HG03045 (cell line): Measurements from ENCODE around the gene S100A5.
"Not testable (repeated sequence)": the region's sequence is repeated elsewhere in the genome, so short reads cannot be mapped to it uniquely, and the experiment has no call there.

Experiments used
- ATAC-seq: cut with Tn5 transposase; IDR thresholded peaks from one replicate; pipeline ENCODE4 v1.9.1; 2021; ENCODE audit warnings: mild to moderate bottlenecking, moderate library complexity; ENCODE audit not compliant: unreplicated experiment

S100A5 gene

DNA sequence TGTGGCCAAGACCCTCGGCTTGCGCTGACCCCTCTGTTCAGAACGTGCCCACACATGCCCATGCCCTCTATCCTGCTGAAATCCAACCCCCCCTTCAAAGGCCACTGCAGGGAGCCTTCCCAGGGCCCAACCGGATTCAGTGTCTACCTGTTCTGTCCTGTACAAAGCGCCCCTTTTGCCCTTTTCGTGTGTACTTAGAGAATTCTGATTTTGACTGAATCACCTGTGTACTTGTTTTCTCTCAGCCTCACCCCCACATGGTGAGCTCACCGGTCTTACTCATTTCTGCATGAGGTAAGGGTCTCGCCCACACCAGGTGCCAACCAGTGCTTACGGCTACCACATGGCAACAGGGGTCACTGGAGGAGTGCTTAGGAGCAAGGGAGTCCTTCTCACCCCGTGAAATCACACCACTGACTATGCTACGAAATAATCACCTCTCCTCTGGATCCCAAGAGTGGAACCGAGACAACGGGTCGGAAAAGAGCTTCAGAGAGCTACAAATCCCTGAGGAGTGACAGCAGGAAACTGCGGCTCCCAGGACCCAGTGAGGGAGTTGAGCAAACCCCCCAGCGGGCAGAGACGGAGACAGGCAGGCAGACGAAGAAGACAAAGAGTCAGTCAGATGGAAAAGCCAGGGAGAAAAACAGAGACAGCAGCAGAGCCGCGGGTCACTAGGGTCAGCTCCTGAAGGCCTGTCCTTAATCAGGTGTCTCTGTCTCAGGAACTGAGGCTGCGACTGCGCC lies 27.1 kb upstream of the S100A5 start:
- ATAC-seq: no peak

- no peak for ATAC-seq
These were observed 26.0 kb upstream of the S100A5 start for GRCh38 chr1:153566414-153567371.

DNA sequence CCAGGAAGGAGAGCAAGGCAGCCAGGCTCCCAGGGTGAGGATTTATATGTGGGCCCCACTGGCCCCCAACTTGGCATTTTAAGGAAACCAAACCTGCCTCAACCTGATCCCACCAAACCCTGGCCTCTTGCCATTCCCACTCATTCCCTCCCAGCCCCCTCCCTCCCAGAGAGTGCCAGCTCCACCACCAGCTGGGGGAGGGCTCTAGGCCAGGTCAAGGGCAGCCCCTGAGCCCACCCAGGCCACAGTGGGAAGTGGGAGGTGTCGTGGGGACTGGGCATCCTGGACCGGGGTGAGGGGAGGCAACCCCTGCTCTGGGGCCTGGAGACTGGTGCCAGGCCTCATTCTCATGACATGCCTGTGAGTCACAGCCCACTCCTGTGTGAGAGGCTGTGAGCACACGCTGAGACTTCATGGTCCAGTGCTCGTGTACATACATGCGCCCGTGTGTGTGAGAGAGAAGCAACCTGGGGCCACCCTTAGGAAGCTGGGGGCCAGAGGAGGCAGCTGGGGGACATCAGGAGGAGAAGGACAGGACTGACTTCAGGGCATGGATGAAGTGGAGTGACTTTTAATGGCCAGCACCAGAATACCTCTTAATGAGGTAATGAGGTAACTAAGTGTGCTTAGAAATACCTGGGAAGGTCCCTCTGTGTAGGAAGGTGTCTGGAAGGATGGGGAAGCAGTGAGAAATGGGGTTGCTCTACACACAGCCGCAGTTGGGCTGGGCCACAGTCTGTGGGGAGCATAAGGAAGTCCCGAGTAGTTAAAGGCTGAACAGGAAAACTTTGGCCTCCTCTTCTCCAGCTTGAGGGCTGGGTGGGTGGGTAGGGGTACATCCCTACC lies 25.0 kb upstream of the S100A5 start, which contains the start of gene S100A2:
S100A2 (minus strand) TSS at position 316 of the 846 bp plus-strand sequence. CDS start 1,967 bp downstream, outside the sequence.
- no peak for ATAC-seq

- no peak for ATAC-seq
These were observed 23.3 kb upstream of the S100A5 start for GRCh38 chr1:153563991-153564390.

DNA sequence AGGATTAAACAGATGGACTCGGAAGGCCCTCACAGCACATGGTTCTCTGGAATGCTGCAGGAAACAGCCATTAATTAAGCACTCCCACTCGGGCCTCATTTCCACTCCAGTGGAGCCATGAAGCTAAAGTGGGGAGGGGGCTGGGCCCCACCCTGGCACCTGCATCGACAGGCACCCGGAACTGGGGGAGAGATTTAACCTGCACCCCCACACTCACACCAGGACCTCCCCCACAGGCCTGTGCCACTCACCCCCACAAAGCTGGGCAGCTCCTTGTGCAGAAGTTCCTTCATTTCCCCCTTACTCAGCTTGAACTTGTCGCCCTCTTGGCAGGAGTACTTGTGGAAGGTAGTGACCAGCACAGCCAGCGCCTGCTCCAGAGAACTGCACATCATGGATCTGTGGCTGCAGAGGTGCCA lies 22.8 kb upstream of the S100A5 start:
- ATAC-seq: no peak

- ATAC-seq: not testable (repeated sequence)
These were observed 21.3 kb upstream of the S100A5 start for GRCh38 chr1:153562021-153562420.

- no peak for ATAC-seq
These were observed 20.8 kb upstream of the S100A5 start for GRCh38 chr1:153561466-153561985.

DNA sequence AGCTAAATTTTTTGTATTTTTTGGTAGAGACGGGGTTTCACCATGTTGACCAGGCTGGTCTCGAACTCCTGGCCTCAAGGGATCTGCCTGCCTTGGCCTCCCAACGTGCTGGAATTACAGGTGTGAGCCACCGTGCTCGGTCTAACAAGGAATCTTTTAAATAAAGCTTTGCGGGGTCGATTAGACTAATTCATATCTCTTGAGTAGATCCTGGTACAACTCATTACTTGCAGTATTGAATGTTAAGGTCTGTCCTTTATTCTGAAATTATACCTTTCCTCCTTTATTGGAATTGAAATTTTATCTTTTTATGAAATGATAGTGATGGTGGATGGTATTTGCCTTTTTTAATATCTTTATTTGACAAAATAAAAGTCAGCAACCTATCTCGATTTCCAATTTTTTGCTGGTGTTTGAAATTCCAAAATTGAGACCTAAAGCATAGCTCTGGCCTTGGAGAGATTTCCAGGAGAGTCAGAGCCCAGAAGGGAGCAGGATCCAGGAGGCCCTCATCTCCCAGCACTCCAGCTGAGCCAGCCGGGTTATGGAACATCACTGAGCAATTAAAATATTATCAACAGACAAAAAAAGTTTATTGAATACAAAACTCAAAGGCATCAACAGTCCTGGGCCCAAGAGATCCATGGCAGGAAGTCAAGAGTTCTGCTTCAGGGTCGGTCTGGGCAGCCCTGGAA lies 20.2 kb upstream of the S100A5 start:
- no peak for ATAC-seq

DNA sequence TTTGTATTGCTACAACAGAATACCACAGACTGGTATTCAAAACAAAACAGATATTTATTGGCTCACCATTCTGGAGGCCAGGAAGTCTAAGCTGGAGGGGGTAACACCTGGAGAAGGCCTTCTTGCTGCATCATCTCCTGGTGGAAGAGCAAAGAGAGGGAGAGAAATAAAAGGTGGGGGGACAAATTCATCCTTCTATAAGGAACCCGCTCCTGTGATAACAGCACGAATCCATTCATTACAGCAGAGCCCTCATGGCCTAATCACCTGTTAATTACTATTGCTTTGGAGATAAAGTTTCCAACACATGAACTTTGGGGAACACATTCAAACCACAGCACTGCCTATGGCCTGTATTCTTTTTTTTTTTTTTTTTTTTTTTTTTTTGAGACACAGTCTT lies 19.5 kb upstream of the S100A5 start:
- ATAC-seq: no peak

DNA sequence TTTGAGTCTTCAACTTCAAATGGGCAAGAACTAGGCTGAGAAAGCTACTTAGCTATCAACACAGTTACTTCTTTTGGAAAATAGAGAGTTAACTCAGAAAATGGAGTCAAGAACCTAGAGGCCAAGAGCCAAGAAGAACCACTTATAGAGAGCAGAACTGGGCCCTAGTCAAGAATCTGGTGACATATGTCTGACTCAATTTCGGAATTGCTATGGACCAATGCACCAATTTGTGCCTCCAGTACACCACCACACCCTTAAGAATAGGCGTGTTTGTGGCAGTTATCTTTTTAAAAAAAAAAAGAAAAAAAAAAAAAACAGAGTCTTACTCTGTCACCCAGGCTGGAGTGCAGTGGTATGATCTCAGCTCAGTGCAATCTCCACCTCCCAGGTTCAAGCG lies 17.1 kb upstream of the S100A5 start:
- no peak for ATAC-seq

DNA sequence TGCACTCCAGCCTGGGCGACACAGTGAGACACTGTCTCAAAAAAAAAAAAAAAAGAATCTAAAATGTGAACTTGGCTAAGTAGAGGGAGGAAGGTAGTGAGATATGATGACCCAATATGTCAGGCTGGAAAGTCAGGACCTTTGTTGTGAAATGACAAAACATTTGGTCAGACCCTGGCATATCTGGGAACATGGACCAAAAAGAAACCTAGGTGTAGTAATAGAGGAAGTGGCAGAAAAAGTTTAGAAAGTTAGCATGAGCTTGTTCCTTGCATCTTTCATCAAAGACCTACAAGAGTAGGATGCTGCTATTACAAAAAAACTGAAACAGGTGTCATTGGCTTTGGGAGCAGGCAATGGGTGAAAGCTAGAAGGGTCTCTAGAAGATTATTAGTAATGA lies 15.6 kb upstream of the S100A5 start:
- ATAC-seq: no peak

- ATAC-seq: no peak
These were observed 13.3 kb upstream of the S100A5 start for GRCh38 chr1:153553830-153554541.

- ATAC-seq: no peak
These were observed 12.4 kb upstream of the S100A5 start for GRCh38 chr1:153553096-153553495.

DNA sequence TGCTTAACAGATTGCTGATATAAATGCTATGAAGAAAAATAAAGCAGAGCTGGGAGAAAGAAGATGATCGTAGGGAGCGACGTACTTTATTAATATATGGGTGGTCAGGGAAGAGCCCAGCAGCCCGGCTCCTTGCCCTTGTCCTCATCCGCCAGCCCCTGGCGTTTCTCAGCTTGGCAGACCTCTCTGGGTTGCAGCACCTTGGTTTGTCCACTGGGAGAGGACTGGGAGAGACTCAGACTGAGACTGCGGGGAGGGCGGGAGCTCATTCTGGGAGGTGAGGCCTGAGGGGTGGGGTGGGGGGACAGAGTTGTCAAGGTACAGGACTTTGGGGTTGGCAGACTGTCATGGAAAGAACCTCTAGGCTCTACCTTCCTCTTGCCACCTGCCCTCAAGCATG lies 11.6 kb upstream of the S100A5 start:
- ATAC-seq: no peak

- ATAC-seq: no peak
These were observed 10.2 kb upstream of the S100A5 start for GRCh38 chr1:153550827-153551500.

GRCh38 chr1:153550398-153550758 lies 9.6 kb upstream of the S100A5 start:
- ATAC-seq: no peak

- no peak for ATAC-seq
These were observed 9.1 kb upstream of the S100A5 start for GRCh38 chr1:153549741-153550397.
